ENCODE data around the gene TBC1D20. TPM values are rescaled to one million over a fixed set of nuclear protein-coding genes. Genes with fewer than 3 reads are reported as not detected.
A peak's percentile ranks its signal among the peaks of the same experiment; 100 is the strongest.

The TBC1D20 gene
- total RNA-seq, 2 donors from 2014 or later: 38.0 to 53.1 TPM

- peak in 1 of 4 experiments; percentile 20 for TF ChIP-seq CTCF (IDR thresholded peaks at IDR 0.05)
- TF ChIP-seq POLR2A (IDR thresholded peaks at IDR 0.05): peak; percentile 35
- peak; percentile 22 for TF ChIP-seq POLR2AphosphoS5 (IDR thresholded peaks at IDR 0.05)
- intact Hi-C loops (cut with DNase I): loop anchor here (5.0 kb wide), 3 partner anchors 55 to 135 kb away; partner anchors contain the start of genes CSNK2A1 and TBC1D20
- Histone ChIP-seq H3K9me3 (no peaks in the 10 kb centered on the region), H3K4me3 (peak overlapping the region; percentile 88 to 99), H3K36me3 (no peaks in the 10 kb centered on the region), H3K27ac (peak overlapping the region; percentile 95 to 97), H3K4me1 (replicated peaks) (peaks cover 11% of the 10 kb centered on the region), H3K27me3 (replicated peaks; ENCODE audit: insufficient read depth) (no peaks in the 10 kb centered on the region)
- peak; percentile 61 for DNase-seq (ENCODE audit: low spot score)
- 7% methylated on average over 41 of the region's 45 CpGs for WGBS
Measured at GRCh38 chr20:407133-407952, 55.0 kb downstream of the TBC1D20 start.

- Histone ChIP-seq H3K27me3 (replicated peaks; ENCODE audit: insufficient read depth) (no peaks in the 10 kb centered on the region), H3K9me3 (no peaks in the 10 kb centered on the region), H3K4me1 (replicated peaks) (peaks cover 11% of the 10 kb centered on the region), H3K4me3 (no peak overlapping the region), H3K36me3 (no peaks in the 10 kb centered on the region), H3K27ac (peak overlapping the region in 1 of 2 donors; percentile 95)
- DNase-seq (ENCODE audit: low spot score): no peak
- no peak for TF ChIP-seq CTCF (IDR thresholded peaks at IDR 0.05)
- no peak for TF ChIP-seq POLR2AphosphoS5 (IDR thresholded peaks at IDR 0.05)
- TF ChIP-seq POLR2A (IDR thresholded peaks at IDR 0.05): no peak
- intact Hi-C loops (cut with DNase I): loop anchor here (5.0 kb wide), 3 partner anchors 54 to 136 kb away; partner anchors contain the start of genes CSNK2A1 and TBC1D20
- WGBS: 84% methylated on average over 9 of the region's 9 CpGs
Measured at GRCh38 chr20:406200-407132, 55.9 kb downstream of the TBC1D20 start.

GRCh38 chr20:404088-404487 lies 58.2 kb downstream of the TBC1D20 start:
- no peak for TF ChIP-seq POLR2A (IDR thresholded peaks at IDR 0.05)
- TF ChIP-seq POLR2AphosphoS5 (IDR thresholded peaks at IDR 0.05): no peak
- no peak for TF ChIP-seq CTCF (IDR thresholded peaks at IDR 0.05)
- Histone ChIP-seq H3K4me1 (replicated peaks) (peaks cover 1% of the 10 kb centered on the region), H3K27me3 (replicated peaks; ENCODE audit: insufficient read depth) (no peaks in the 10 kb centered on the region), H3K9me3 (no peaks in the 10 kb centered on the region), H3K36me3 (no peaks in the 10 kb centered on the region), H3K4me3 (no peak overlapping the region), H3K27ac (no peak overlapping the region)
- DNase-seq (ENCODE audit: low spot score): no peak
- intact Hi-C loops (cut with DNase I): no loop called here
- WGBS: 96% methylated on average over 4 of the region's 4 CpGs

- no peaks in the 10 kb centered on the region for H3K4me1 ChIP-seq (replicated peaks)
- no peak overlapping the region for H3K4me3 ChIP-seq
- WGBS: 97% methylated on average over 3 of the region's 3 CpGs
- H3K27ac ChIP-seq: no peak overlapping the region
- TF ChIP-seq POLR2AphosphoS5 (IDR thresholded peaks at IDR 0.05) (no peak), CTCF (IDR thresholded peaks at IDR 0.05) (no peak), POLR2A (IDR thresholded peaks at IDR 0.05) (no peak)
- no peaks in the 10 kb centered on the region for H3K9me3 ChIP-seq
- no peaks in the 10 kb centered on the region for H3K36me3 ChIP-seq
- intact Hi-C loops (cut with DNase I): no loop called here
- H3K27me3 ChIP-seq (replicated peaks; ENCODE audit: insufficient read depth): no peaks in the 10 kb centered on the region
- DNase-seq (ENCODE audit: low spot score): no peak
Measured at GRCh38 chr20:403582-403957, 58.8 kb downstream of the TBC1D20 start.

Data from prostate gland (tissue), 2 donors.